Measurements from ENCODE around the gene PTPRG. TPM values are rescaled to one million over a fixed set of nuclear protein-coding genes. Genes with fewer than 3 reads are reported as not detected.

The PTPRG gene
- total RNA-seq, 1 donor, result 41.0 TPM

DNA sequence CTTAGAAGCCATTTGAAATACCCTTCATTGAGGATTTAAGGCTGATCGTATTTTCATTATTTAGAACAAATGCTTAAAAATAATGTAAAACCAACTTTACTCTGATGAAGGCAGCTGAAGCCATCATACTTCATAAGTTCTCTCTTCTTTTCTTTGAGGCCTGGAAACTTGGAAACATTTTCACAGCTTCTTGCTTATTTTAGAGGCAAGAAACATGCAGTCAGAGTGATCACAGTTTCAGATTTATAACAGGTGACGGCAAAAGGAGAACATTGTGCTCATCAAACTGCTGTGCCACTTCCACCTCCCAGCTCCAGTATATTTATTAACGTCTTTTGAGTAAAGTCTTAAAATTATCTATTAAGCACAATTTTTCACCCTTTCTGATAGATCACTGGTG is 376.1 kb downstream of the PTPRG start:
- H3K4me3 ChIP-seq (ENCODE audit: low read depth, low read length), result no peak overlapping the region
- TF ChIP-seq, protein P1, sequence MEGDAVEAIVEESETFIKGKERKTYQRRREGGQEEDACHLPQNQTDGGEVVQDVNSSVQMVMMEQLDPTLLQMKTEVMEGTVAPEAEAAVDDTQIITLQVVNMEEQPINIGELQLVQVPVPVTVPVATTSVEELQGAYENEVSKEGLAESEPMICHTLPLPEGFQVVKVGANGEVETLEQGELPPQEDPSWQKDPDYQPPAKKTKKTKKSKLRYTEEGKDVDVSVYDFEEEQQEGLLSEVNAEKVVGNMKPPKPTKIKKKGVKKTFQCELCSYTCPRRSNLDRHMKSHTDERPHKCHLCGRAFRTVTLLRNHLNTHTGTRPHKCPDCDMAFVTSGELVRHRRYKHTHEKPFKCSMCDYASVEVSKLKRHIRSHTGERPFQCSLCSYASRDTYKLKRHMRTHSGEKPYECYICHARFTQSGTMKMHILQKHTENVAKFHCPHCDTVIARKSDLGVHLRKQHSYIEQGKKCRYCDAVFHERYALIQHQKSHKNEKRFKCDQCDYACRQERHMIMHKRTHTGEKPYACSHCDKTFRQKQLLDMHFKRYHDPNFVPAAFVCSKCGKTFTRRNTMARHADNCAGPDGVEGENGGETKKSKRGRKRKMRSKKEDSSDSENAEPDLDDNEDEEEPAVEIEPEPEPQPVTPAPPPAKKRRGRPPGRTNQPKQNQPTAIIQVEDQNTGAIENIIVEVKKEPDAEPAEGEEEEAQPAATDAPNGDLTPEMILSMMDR (IDR thresholded peaks at IDR 0.05; ENCODE audit: insufficient read depth, low read depth, low read length), result no peak
- no peak for DNase-seq (ENCODE audit: low read depth)

DNA sequence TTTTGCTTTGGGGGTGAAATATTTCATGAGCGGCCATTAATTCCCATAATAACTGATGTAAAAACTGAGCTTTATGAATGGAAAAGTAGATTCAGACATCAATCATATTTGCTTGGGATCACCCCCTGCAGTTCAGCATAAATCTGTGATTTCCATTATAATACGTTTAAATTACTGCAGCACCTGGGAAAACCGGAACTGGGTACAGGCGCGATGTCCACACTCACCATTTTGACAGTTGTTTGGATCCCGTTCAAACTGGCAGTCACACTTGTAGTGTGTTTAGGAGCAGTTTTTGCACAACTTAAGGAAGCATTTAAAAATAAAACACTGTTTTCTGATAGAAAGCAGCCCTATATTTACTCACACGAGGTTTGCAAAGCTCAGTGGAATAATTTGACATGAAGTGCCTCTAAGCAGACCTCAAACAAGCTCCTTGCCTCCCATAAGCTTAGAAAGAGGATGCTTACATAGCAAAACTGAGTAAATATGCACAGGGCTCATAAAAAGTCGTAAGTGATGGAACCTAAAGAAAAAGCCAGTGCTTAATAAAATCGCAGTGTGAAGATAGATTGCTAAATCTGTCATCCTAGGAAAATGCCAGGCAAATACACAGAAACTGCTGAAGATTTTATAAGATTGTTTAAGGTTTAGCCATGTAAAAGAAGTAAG is 377.6 kb downstream of the PTPRG start:
- TF ChIP-seq, protein P1 (IDR thresholded peaks at IDR 0.05; ENCODE audit: insufficient read depth, low read depth, low read length), result no peak
- no peak for DNase-seq (ENCODE audit: low read depth)
- no peak overlapping the region for H3K4me3 ChIP-seq (ENCODE audit: low read depth, low read length)

DNA sequence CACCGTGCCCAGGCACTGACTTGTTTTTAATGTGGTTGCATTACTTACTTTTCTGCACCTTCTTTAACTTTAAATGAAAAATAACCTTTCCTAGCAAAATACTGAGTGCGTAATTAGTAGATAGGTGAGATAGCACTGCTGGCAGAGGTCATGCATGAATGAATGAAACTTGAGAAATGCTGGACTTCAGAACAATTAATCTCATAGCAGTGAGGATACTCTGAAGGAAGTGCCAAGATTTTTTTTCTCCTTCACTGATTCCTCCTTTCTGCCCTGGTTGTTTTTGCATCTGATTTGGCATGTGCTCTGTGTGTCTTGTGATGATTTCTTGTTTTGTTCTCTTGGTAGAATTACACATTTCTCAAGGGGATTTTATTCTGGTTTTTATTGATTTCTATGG is 378.9 kb downstream of the PTPRG start:
- no peak for DNase-seq (ENCODE audit: low read depth)
- no peak overlapping the region for H3K4me3 ChIP-seq (ENCODE audit: low read depth, low read length)
- TF ChIP-seq, protein P1 (IDR thresholded peaks at IDR 0.05; ENCODE audit: insufficient read depth, low read depth, low read length), result no peak

DNA sequence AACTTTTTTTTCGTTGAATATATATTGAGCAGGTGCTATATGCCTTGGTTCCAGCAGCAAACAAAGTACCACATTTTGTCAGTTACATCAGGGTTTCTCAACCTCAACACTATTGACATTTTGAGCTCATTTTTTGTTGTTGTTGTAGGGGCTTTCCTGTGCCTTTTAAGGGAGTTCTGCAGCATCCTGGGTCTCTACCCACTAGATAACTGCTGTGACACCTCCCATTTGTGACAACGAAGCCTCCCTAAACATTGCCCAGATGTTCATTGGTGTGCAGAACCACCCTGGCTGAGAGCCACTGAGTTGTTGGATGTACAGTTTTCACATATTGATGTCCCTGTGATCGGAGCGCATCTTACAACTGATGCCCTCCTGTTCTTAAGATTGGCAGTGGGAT is 382.6 kb downstream of the PTPRG start:
- TF ChIP-seq, protein P1 (IDR thresholded peaks at IDR 0.05; ENCODE audit: insufficient read depth, low read depth, low read length), result no peak
- DNase-seq (ENCODE audit: low read depth), result no peak
- no peak overlapping the region for H3K4me3 ChIP-seq (ENCODE audit: low read depth, low read length)

DNA sequence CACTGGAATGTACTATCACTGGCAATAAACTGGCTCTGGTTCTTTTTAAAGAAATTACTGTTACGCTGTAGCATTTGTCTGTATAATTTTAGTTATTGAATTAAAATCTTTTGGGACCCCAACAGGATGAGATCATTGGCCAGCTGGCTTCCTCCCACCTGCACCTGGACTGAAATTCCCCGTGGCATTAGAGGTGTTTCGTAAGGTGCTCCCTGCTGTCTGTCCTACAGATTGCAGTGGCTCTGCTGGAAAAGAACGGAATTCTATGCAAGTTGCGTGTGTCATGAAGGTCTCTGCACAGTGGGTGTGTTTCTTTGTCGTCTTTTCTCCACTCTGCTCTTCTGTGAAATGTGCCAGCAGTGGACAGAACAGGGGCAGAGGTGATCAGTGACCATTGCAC is 383.4 kb downstream of the PTPRG start:
- no peak overlapping the region for H3K4me3 ChIP-seq (ENCODE audit: low read depth, low read length)
- no peak for DNase-seq (ENCODE audit: low read depth)
- TF ChIP-seq, protein P1 (IDR thresholded peaks at IDR 0.05; ENCODE audit: insufficient read depth, low read depth, low read length), result no peak

DNA sequence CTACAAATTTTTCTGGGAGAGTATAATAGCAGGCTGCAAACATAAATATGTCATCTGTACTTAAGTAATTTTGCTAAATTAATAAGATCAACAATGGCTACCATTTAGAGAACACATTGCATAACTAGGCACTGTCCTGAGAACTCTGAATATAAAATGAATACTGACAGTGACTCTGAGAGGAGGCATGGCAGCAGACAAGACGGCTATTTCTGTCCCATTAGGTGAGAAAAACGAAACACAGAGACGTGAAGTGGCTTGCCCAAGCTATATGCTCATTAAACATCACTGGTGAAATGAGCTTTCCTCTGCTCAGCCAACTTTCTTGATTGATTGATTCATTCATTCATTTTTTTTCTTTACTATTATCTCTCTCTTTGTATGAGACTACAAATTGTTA is 384.3 kb downstream of the PTPRG start:
- no peak overlapping the region for H3K4me3 ChIP-seq (ENCODE audit: low read depth, low read length)
- DNase-seq (ENCODE audit: low read depth), result no peak
- TF ChIP-seq, protein P1 (IDR thresholded peaks at IDR 0.05; ENCODE audit: insufficient read depth, low read depth, low read length), result no peak
